ENCODE results near the gene FARS2. TPM values are rescaled to one million over a fixed set of nuclear protein-coding genes. Genes with fewer than 3 reads are reported as not detected.

The FARS2 gene
- total RNA-seq, 1 donor from 2014 or later, result 16.5 TPM

- H3K27ac ChIP-seq, result no peak overlapping the region
- intact Hi-C loops (cut with DNase I), result no loop called here
- no peaks in the 10 kb centered on the region for H3K9me3 ChIP-seq
- DNase-seq (ENCODE audit: extremely low spot score in 2 of 2), result no peak
- H3K4me3 ChIP-seq, result no peak overlapping the region
- H3K36me3 ChIP-seq, result no peaks in the 10 kb centered on the region
- TF ChIP-seq CTCF (IDR thresholded peaks at IDR 0.05) (no peak), POLR2A (IDR thresholded peaks at IDR 0.05) (no peak), POLR2AphosphoS5 (IDR thresholded peaks at IDR 0.05; ENCODE audit: insufficient read depth in 1 of 2, low read depth in 1 of 2) (no peak)
- H3K27me3 ChIP-seq, result no peaks in the 10 kb centered on the region
- no peaks in the 10 kb centered on the region for H3K4me1 ChIP-seq
Measured at GRCh38 chr6:5531161-5531560, 269.8 kb downstream of the FARS2 start.

- Histone ChIP-seq H3K4me1 (no peaks in the 10 kb centered on the region), H3K4me3 (no peak overlapping the region), H3K9me3 (no peaks in the 10 kb centered on the region), H3K27ac (no peak overlapping the region), H3K36me3 (no peaks in the 10 kb centered on the region), H3K27me3 (no peaks in the 10 kb centered on the region)
- TF ChIP-seq CTCF (IDR thresholded peaks at IDR 0.05), result no peak
- no peak for TF ChIP-seq POLR2A (IDR thresholded peaks at IDR 0.05)
- TF ChIP-seq POLR2AphosphoS5 (IDR thresholded peaks at IDR 0.05; ENCODE audit: insufficient read depth in 1 of 2, low read depth in 1 of 2), result no peak
- intact Hi-C loops (cut with DNase I), result no loop called here
- DNase-seq (ENCODE audit: extremely low spot score in 2 of 2), result no peak
Measured at GRCh38 chr6:5531853-5532375, 270.6 kb downstream of the FARS2 start.

- Histone ChIP-seq H3K27ac (no peak overlapping the region), H3K4me3 (no peak overlapping the region), H3K36me3 (no peaks in the 10 kb centered on the region), H3K4me1 (no peaks in the 10 kb centered on the region), H3K27me3 (no peaks in the 10 kb centered on the region), H3K9me3 (no peaks in the 10 kb centered on the region)
- intact Hi-C loops (cut with DNase I), result no loop called here
- TF ChIP-seq POLR2AphosphoS5 (IDR thresholded peaks at IDR 0.05; ENCODE audit: insufficient read depth in 1 of 2, low read depth in 1 of 2) (no peak), CTCF (IDR thresholded peaks at IDR 0.05) (no peak), POLR2A (IDR thresholded peaks at IDR 0.05) (no peak)
- no peak for DNase-seq (ENCODE audit: extremely low spot score in 2 of 2)
Measured at GRCh38 chr6:5532941-5533340, 271.6 kb downstream of the FARS2 start.

- Histone ChIP-seq H3K36me3 (no peaks in the 10 kb centered on the region), H3K4me3 (no peak overlapping the region), H3K27ac (no peak overlapping the region), H3K4me1 (no peaks in the 10 kb centered on the region), H3K27me3 (no peaks in the 10 kb centered on the region), H3K9me3 (no peaks in the 10 kb centered on the region)
- no peak for DNase-seq (ENCODE audit: extremely low spot score in 2 of 2)
- intact Hi-C loops (cut with DNase I), result no loop called here
- TF ChIP-seq CTCF (IDR thresholded peaks at IDR 0.05) (no peak), POLR2A (IDR thresholded peaks at IDR 0.05) (no peak), POLR2AphosphoS5 (IDR thresholded peaks at IDR 0.05; ENCODE audit: insufficient read depth in 1 of 2, low read depth in 1 of 2) (no peak)
Measured at GRCh38 chr6:5534643-5535042, 273.3 kb downstream of the FARS2 start.

GRCh38 chr6:5536644-5537043 lies 275.3 kb downstream of the FARS2 start:
- no peak for TF ChIP-seq POLR2AphosphoS5 (IDR thresholded peaks at IDR 0.05; ENCODE audit: insufficient read depth in 1 of 2, low read depth in 1 of 2)
- no peak for TF ChIP-seq POLR2A (IDR thresholded peaks at IDR 0.05)
- no peak for TF ChIP-seq CTCF (IDR thresholded peaks at IDR 0.05)
- H3K27ac ChIP-seq, result no peak overlapping the region
- no peaks in the 10 kb centered on the region for H3K36me3 ChIP-seq
- no peaks in the 10 kb centered on the region for H3K9me3 ChIP-seq
- no peaks in the 10 kb centered on the region for H3K27me3 ChIP-seq
- DNase-seq (ENCODE audit: extremely low spot score in 2 of 2), result no peak
- no peaks in the 10 kb centered on the region for H3K4me1 ChIP-seq
- no peak overlapping the region for H3K4me3 ChIP-seq
- intact Hi-C loops (cut with DNase I), result no loop called here

Data from vagina (tissue), 2 donors.